Loucy (cell line): ENCODE measurements around the gene TEAD1.

Experiments used
- H2AFZ ChIP-seq: fragments of 200-600 bp; sonication (generic); 2 replicates; pipeline ENCODE4 v1.6.0; 2016; ENCODE audit warnings: antibody characterized with exemption, mild to moderate bottlenecking, low read length, moderate library complexity
- H3F3A ChIP-seq: fragments of 200-600 bp; 2 replicates; pipeline ENCODE4 v1.6.0; 2016; ENCODE audit warnings: antibody characterized with exemption, low read depth, mild to moderate bottlenecking
- H3K27me3 ChIP-seq: fragments of 200-600 bp; sonication (generic); 2 replicates; pipeline ENCODE4 v1.6.1; 2014; ENCODE audit warnings: low read length, mild to moderate bottlenecking; ENCODE audit not compliant: insufficient read depth, poor library complexity, severe bottlenecking
- H3K36me3 ChIP-seq: fragments of 200-600 bp; sonication (generic); 2 replicates; pipeline ENCODE4 v1.6.1; 2016; ENCODE audit warnings: low read length; ENCODE audit not compliant: insufficient read depth
- H3K4me1 ChIP-seq: fragments of 200-600 bp; sonication (generic); 2 replicates; pipeline ENCODE4 v1.5.1; 2014; ENCODE audit warnings: low read length, mild to moderate bottlenecking; ENCODE audit not compliant: insufficient read depth, poor library complexity, severe bottlenecking
- H3K4me2 ChIP-seq: fragments of 200-600 bp; sonication (generic); 2 replicates; pipeline ENCODE4 v1.6.0; 2014; ENCODE audit warnings: antibody characterized with exemption, low read length, low read depth, mild to moderate bottlenecking; ENCODE audit not compliant: poor library complexity, severe bottlenecking
- H3K4me3 ChIP-seq: fragments of 200-600 bp; sonication (generic); 2 replicates; pipeline ENCODE4 v1.5.1; 2014; ENCODE audit warnings: low read length, mild to moderate bottlenecking, mixed read lengths; ENCODE audit not compliant: poor library complexity, severe bottlenecking
- H3K79me2 ChIP-seq: fragments of 200-600 bp; sonication (generic); 2 replicates; pipeline ENCODE4 v1.6.1; 2014; ENCODE audit warnings: low read length; ENCODE audit not compliant: insufficient read depth
- H3K9ac ChIP-seq: fragments of 200-600 bp; sonication (generic); 2 replicates; pipeline ENCODE4 v1.6.0; 2014; ENCODE audit warnings: mild to moderate bottlenecking, low read depth, low read length, moderate library complexity; ENCODE audit not compliant: poor library complexity, severe bottlenecking
- H3K9me2 ChIP-seq: fragments of 200-600 bp; sonication (generic); replicated peaks from 2 replicates; pipeline ENCODE4 v1.6.1; 2016; ENCODE audit warnings: low read depth, low read length, mixed read lengths
- H3K9me3 ChIP-seq: fragments of 200-600 bp; sonication (generic); 2 replicates; pipeline ENCODE4 v1.6.1; 2014; ENCODE audit warnings: mild to moderate bottlenecking, antibody characterized with exemption, low read length, low read depth; ENCODE audit not compliant: insufficient read depth
- H4K20me1 ChIP-seq: fragments of 200-600 bp; sonication (generic); 2 replicates; pipeline ENCODE4 v1.6.0; 2014; ENCODE audit warnings: antibody characterized with exemption, low read length, mild to moderate bottlenecking; ENCODE audit not compliant: insufficient read depth, poor library complexity, severe bottlenecking
- CTCF ChIP-seq: fragments of 200-600 bp; sonication (generic); conservative IDR thresholded peaks from 2 replicates; pipeline ENCODE4 v1.5.1; 2014; ENCODE audit warnings: mild to moderate bottlenecking, antibody characterized with exemption, low read length
- EZH2phosphoT487 ChIP-seq: fragments of 200-600 bp; IDR thresholded peaks from 2 replicates; pipeline ENCODE4 v1.6.1; 2018; ENCODE audit warnings: antibody characterized with exemption, mild to moderate bottlenecking, moderate library complexity, borderline replicate concordance

Gene TEAD1

GRCh38 chr11:12949453-12949852 lies 275.2 kb downstream of the TEAD1 start:
- Histone ChIP-seq H3K36me3 (no peaks in the 10 kb centered on the region), H3K9me2 (no peaks in the 10 kb centered on the region), H3F3A (no peaks in the 10 kb centered on the region), H3K4me1 (no peaks in the 10 kb centered on the region), H3K4me3 (no peak overlapping the region), H3K27me3 (no peaks in the 10 kb centered on the region), H3K79me2 (no peaks in the 10 kb centered on the region), H3K4me2 (no peak overlapping the region), H3K9me3 (no peaks in the 10 kb centered on the region), H4K20me1 (no peaks in the 10 kb centered on the region), H2AFZ (no peak overlapping the region), H3K9ac (no peak overlapping the region)
- no peak for TF ChIP-seq EZH2phosphoT487
- no peak for TF ChIP-seq CTCF

GRCh38 chr11:12950670-12951069 lies 276.4 kb downstream of the TEAD1 start:
- H3K4me2 ChIP-seq, result no peak overlapping the region
- no peaks in the 10 kb centered on the region for H4K20me1 ChIP-seq
- no peaks in the 10 kb centered on the region for H3K9me2 ChIP-seq
- H3K9ac ChIP-seq, result no peak overlapping the region
- no peak overlapping the region for H2AFZ ChIP-seq
- H3K4me1 ChIP-seq, result no peaks in the 10 kb centered on the region
- no peaks in the 10 kb centered on the region for H3K9me3 ChIP-seq
- H3K36me3 ChIP-seq, result no peaks in the 10 kb centered on the region
- TF ChIP-seq EZH2phosphoT487 (no peak), CTCF (no peak)
- no peaks in the 10 kb centered on the region for H3K27me3 ChIP-seq
- H3F3A ChIP-seq, result no peaks in the 10 kb centered on the region
- H3K79me2 ChIP-seq, result no peaks in the 10 kb centered on the region
- no peak overlapping the region for H3K4me3 ChIP-seq

- Histone ChIP-seq H2AFZ (no peak overlapping the region), H3K9ac (no peak overlapping the region), H3K9me2 (no peaks in the 10 kb centered on the region), H3K27me3 (no peaks in the 10 kb centered on the region), H4K20me1 (no peaks in the 10 kb centered on the region), H3K4me2 (no peak overlapping the region), H3K9me3 (no peaks in the 10 kb centered on the region), H3K4me3 (no peak overlapping the region), H3K36me3 (no peaks in the 10 kb centered on the region), H3K4me1 (no peaks in the 10 kb centered on the region), H3K79me2 (no peaks in the 10 kb centered on the region), H3F3A (no peaks in the 10 kb centered on the region)
- TF ChIP-seq CTCF (no peak), EZH2phosphoT487 (no peak)
Measured at GRCh38 chr11:12951376-12951775, 277.2 kb downstream of the TEAD1 start.
